NT2/D1 (cell line): ENCODE results near the gene SETD6.

Source experiments
- SUZ12 ChIP-seq: IDR thresholded peaks from 2 replicates; pipeline ENCODE4 v1.6.1; 2011; ENCODE audit not compliant: insufficient read length, insufficient read depth; ENCODE audit errors: extremely low read depth
- YY1 ChIP-seq: IDR thresholded peaks from 2 replicates; pipeline ENCODE4 v1.6.1; 2011; ENCODE audit not compliant: insufficient read length, insufficient read depth
- ZNF274 ChIP-seq: IDR thresholded peaks from 2 replicates; pipeline ENCODE4 v1.6.1; 2011; ENCODE audit warnings: mild to moderate bottlenecking, low read depth, low read length

- TF ChIP-seq SUZ12 (no peak), YY1 (no peak), ZNF274 (no peak)
Measured at GRCh38 chr16:58476791-58477190, 38.5 kb upstream of the SETD6 start.
